ENCODE results near the gene GIMAP5.
A peak's percentile ranks its signal among the peaks of the same experiment; 100 is the strongest.
"Not testable (repeated sequence)": the region's sequence is repeated elsewhere in the genome, so short reads cannot be mapped to it uniquely, and the experiment has no call there.

GIMAP5 gene

GRCh38 chr7:150774131-150774530 is 36.9 kb downstream of the GIMAP5 start:
- DNase-seq (ENCODE audit: low read depth in 2 of 2): not testable (repeated sequence)

GRCh38 chr7:150778014-150778737 is 41.0 kb downstream of the GIMAP5 start:
- DNase-seq (ENCODE audit: low read depth in 2 of 2): no peak

GRCh38 chr7:150778738-150779301 is 41.6 kb downstream of the GIMAP5 start:
- DNase-seq (ENCODE audit: low read depth in 2 of 2): peak; percentile 49 to 51

GRCh38 chr7:150780292-150780691 is 43.1 kb downstream of the GIMAP5 start:
- DNase-seq (ENCODE audit: low read depth in 2 of 2): no peak

GRCh38 chr7:150781103-150781502 is 43.9 kb downstream of the GIMAP5 start:
- DNase-seq (ENCODE audit: low read depth in 2 of 2): no peak

GRCh38 chr7:150781961-150782360 is 44.7 kb downstream of the GIMAP5 start:
- DNase-seq (ENCODE audit: low read depth in 2 of 2): no peak

- no peak for DNase-seq (ENCODE audit: low read depth in 2 of 2)
These were observed 47.0 kb downstream of the GIMAP5 start for GRCh38 chr7:150784120-150784736.

GRCh38 chr7:150784954-150785353 is 47.7 kb downstream of the GIMAP5 start:
- DNase-seq (ENCODE audit: low read depth in 2 of 2): no peak

GRCh38 chr7:150787321-150788281 is 50.4 kb downstream of the GIMAP5 start:
- DNase-seq (ENCODE audit: low read depth in 2 of 2): no peak

- no peak for DNase-seq (ENCODE audit: low read depth in 2 of 2)
These were observed 51.5 kb downstream of the GIMAP5 start for GRCh38 chr7:150788474-150789269.

GRCh38 chr7:150790416-150791075 is 53.3 kb downstream of the GIMAP5 start:
- no peak for DNase-seq (ENCODE audit: low read depth in 2 of 2)

- no peak for DNase-seq (ENCODE audit: low read depth in 2 of 2)
These were observed 54.1 kb downstream of the GIMAP5 start for GRCh38 chr7:150791304-150791703.

GRCh38 chr7:150791746-150792452 is 54.7 kb downstream of the GIMAP5 start:
- DNase-seq (ENCODE audit: low read depth in 2 of 2): no peak

All from stimulated activated CD8-positive, alpha-beta memory T cell treated with anti-CD3 and anti-CD28 coated beads, Interleukin-7, amount 100 ng/mL, for 4 hours (primary cell).